ENCODE data around the gene PLXNB3.

GRCh38 chrX:153723351-153724251 is 40.4 kb upstream of the PLXNB3 start:
- TF ChIP-seq EZH2 (optimal IDR thresholded peaks at IDR 0.05; ENCODE audit: low read depth, low read length): no peak
- TF ChIP-seq, protein P1, sequence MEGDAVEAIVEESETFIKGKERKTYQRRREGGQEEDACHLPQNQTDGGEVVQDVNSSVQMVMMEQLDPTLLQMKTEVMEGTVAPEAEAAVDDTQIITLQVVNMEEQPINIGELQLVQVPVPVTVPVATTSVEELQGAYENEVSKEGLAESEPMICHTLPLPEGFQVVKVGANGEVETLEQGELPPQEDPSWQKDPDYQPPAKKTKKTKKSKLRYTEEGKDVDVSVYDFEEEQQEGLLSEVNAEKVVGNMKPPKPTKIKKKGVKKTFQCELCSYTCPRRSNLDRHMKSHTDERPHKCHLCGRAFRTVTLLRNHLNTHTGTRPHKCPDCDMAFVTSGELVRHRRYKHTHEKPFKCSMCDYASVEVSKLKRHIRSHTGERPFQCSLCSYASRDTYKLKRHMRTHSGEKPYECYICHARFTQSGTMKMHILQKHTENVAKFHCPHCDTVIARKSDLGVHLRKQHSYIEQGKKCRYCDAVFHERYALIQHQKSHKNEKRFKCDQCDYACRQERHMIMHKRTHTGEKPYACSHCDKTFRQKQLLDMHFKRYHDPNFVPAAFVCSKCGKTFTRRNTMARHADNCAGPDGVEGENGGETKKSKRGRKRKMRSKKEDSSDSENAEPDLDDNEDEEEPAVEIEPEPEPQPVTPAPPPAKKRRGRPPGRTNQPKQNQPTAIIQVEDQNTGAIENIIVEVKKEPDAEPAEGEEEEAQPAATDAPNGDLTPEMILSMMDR (IDR thresholded peaks at IDR 0.05; ENCODE audit: low read length): peak; percentile 40; the same call in 1 of the 2 replicates

All from MM.1S (cell line).